ENCODE measurements around the gene JTB.
"Not testable (repeated sequence)": the region's sequence is repeated elsewhere in the genome, so short reads cannot be mapped to it uniquely, and the experiment has no call there.

Gene JTB

GRCh38 chr1:153979091-153979490 is 1.6 kb upstream of the JTB start:
- H3K27me3 ChIP-seq (ENCODE audit: control insufficient read depth, insufficient read depth, low read length); H3K4me3 ChIP-seq (ENCODE audit: low read length); DNase-seq (ENCODE audit: low read depth, low spot score); H3K4me1 ChIP-seq (ENCODE audit: control insufficient read depth, insufficient read depth, low read length); H3K27ac ChIP-seq (ENCODE audit: low read length); H3K9me3 ChIP-seq (ENCODE audit: control insufficient read depth, insufficient read depth, low read length): not testable (repeated sequence)
- H3K36me3 ChIP-seq (ENCODE audit: control insufficient read depth, insufficient read depth, low read length), result peaks cover 18% of the 10 kb centered on the region; the same call in 1 of the 2 replicates
- no CpG with 5 or more reads among the region's 12 CpGs for WGBS (ENCODE audit: insufficient coverage, insufficient read length)

DNA sequence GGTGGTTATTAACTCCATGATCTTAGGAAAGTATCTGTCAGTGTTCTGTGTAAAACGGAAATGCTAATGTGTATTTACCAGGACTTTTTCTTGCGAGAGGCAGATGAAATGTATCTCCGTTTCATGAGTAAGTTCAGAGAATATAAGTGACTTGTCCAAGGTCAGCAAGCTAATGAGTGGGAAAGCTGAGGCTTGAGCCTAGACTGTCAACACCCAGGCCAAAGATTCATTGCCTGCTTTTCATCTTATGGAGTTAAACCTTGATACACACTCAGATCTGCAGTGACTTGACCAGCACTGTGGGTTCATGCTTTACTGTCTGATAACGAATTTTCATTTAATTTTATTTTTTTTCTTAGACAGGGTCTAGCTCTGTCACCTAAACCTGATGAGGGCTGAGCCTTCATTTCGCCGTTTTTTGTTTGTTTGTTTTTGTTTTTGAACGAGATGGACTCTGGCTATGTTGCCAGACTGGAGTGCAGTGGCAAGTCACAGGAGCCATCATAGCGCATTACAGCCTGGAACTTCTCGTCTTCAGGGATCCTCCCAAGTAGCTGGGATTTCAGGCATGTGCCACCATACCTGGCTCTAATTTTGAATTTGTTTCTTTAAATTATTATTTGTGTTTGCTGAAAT is 918 bp upstream of the JTB start:
- peaks cover 21% of the 10 kb centered on the region; the same call in 1 of the 2 replicates for H3K36me3 ChIP-seq (ENCODE audit: control insufficient read depth, insufficient read depth, low read length)
- no peaks in the 10 kb centered on the region for H3K9me3 ChIP-seq (ENCODE audit: control insufficient read depth, insufficient read depth, low read length)
- peak overlapping the region; percentile 98; the same call in 1 of the 2 replicates for H3K4me3 ChIP-seq (ENCODE audit: low read length)
- no CpG with 5 or more reads among the region's 9 CpGs for WGBS (ENCODE audit: insufficient coverage, insufficient read length)
- H3K27ac ChIP-seq (ENCODE audit: low read length), result no peak overlapping the region
- DNase-seq (ENCODE audit: low read depth, low spot score), result no peak
- H3K4me1 ChIP-seq (ENCODE audit: control insufficient read depth, insufficient read depth, low read length), result no peaks in the 10 kb centered on the region
- no peaks in the 10 kb centered on the region for H3K27me3 ChIP-seq (ENCODE audit: control insufficient read depth, insufficient read depth, low read length)

- H3K27ac ChIP-seq (ENCODE audit: low read length), result no peak overlapping the region
- H3K4me1 ChIP-seq (ENCODE audit: control insufficient read depth, insufficient read depth, low read length), result no peaks in the 10 kb centered on the region
Measured at GRCh38 chr1:153976819-153977249, 640 bp downstream of the JTB start.

DNA sequence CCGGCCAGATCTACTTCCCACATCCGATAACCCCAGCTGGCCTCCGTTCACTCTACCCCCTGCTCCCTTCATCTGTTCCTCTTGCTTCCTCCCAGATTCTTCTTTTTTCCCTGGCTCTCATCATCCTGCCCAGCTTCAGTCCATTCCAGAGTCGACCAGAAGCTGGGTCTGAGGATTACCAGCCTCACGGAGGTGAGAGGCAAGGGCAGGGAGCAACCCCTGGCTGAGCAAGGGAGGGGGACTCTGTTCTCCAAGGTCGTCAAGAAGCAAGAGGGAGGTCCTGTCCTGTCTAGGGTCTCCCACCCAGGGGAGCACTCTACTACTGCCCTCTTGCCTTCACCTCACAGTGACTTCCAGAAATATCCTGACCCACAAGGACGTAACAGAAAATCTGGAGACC is 3.9 kb downstream of the JTB start:
- Histone ChIP-seq H3K4me3 (ENCODE audit: low read length) (no peak overlapping the region), H3K27me3 (ENCODE audit: control insufficient read depth, insufficient read depth, low read length) (no peaks in the 10 kb centered on the region), H3K36me3 (ENCODE audit: control insufficient read depth, insufficient read depth, low read length) (peaks cover 10% of the 10 kb centered on the region; the same call in 1 of the 2 replicates), H3K27ac (ENCODE audit: low read length) (no peak overlapping the region), H3K4me1 (ENCODE audit: control insufficient read depth, insufficient read depth, low read length) (no peaks in the 10 kb centered on the region), H3K9me3 (ENCODE audit: control insufficient read depth, insufficient read depth, low read length) (no peaks in the 10 kb centered on the region)
- DNase-seq (ENCODE audit: low read depth, low spot score), result no peak
- WGBS (ENCODE audit: insufficient coverage, insufficient read length), result 100% methylated on average over 2 of the region's 7 CpGs

More at GRCh38 chr1:153976819-153977249, 640 bp downstream of the JTB start:
- no CpG with 5 or more reads among the region's 16 CpGs for WGBS (ENCODE audit: insufficient coverage, insufficient read length)
- DNase-seq (ENCODE audit: low read depth, low spot score), result no peak
- peaks cover 10% of the 10 kb centered on the region; the same call in 1 of the 2 replicates for H3K36me3 ChIP-seq (ENCODE audit: control insufficient read depth, insufficient read depth, low read length)
- peak overlapping the region; percentile 98 for H3K4me3 ChIP-seq (ENCODE audit: low read length)
- no peaks in the 10 kb centered on the region for H3K9me3 ChIP-seq (ENCODE audit: control insufficient read depth, insufficient read depth, low read length)
- H3K27me3 ChIP-seq (ENCODE audit: control insufficient read depth, insufficient read depth, low read length), result no peaks in the 10 kb centered on the region

- H3K9me3 ChIP-seq (ENCODE audit: control insufficient read depth, insufficient read depth, low read length), result no peaks in the 10 kb centered on the region
- H3K4me3 ChIP-seq (ENCODE audit: low read length), result no peak overlapping the region
- peaks cover 10% of the 10 kb centered on the region; the same call in 1 of the 2 replicates for H3K36me3 ChIP-seq (ENCODE audit: control insufficient read depth, insufficient read depth, low read length)
- H3K4me1 ChIP-seq (ENCODE audit: control insufficient read depth, insufficient read depth, low read length), result no peaks in the 10 kb centered on the region
- H3K27me3 ChIP-seq (ENCODE audit: control insufficient read depth, insufficient read depth, low read length), result no peaks in the 10 kb centered on the region
- no peak overlapping the region for H3K27ac ChIP-seq (ENCODE audit: low read length)
- no peak for DNase-seq (ENCODE audit: low read depth, low spot score)
- no CpG with 5 or more reads among the region's 3 CpGs for WGBS (ENCODE audit: insufficient coverage, insufficient read length)
Measured at GRCh38 chr1:153973071-153973470, 4.4 kb downstream of the JTB start.

GRCh38 chr1:153970346-153970745 is 7.1 kb downstream of the JTB start:
- H3K4me3 ChIP-seq (ENCODE audit: low read length), result no peak overlapping the region
- no peak for DNase-seq (ENCODE audit: low read depth, low spot score)
- no peak overlapping the region for H3K27ac ChIP-seq (ENCODE audit: low read length)
- no peaks in the 10 kb centered on the region for H3K27me3 ChIP-seq (ENCODE audit: control insufficient read depth, insufficient read depth, low read length)
- H3K4me1 ChIP-seq (ENCODE audit: control insufficient read depth, insufficient read depth, low read length), result no peaks in the 10 kb centered on the region
- peaks cover 7% of the 10 kb centered on the region; the same call in 1 of the 2 replicates for H3K36me3 ChIP-seq (ENCODE audit: control insufficient read depth, insufficient read depth, low read length)
- no CpG with 5 or more reads among the region's 2 CpGs for WGBS (ENCODE audit: insufficient coverage, insufficient read length)
- no peaks in the 10 kb centered on the region for H3K9me3 ChIP-seq (ENCODE audit: control insufficient read depth, insufficient read depth, low read length)

DNA sequence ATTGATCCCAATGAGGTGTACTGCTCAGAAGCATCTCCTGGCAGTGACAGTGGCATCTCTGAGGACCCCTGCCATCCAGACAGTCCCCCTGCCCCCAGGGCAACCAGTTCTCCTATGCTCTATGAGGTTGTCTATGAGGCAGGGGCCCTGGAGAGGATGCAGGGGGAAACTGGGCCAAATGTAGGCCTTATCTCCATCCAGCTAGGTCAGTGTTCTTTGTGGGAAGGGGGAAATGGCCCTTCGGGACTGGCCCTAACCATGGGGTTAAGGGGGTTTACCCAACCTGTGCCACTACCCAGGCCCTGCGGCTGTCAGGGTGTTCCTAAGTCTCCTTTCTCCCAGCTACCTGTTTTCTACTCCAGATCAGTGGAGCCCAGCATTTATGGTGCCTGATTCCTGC is 8.5 kb downstream of the JTB start:
- Histone ChIP-seq H3K4me1 (ENCODE audit: control insufficient read depth, insufficient read depth, low read length) (no peaks in the 10 kb centered on the region), H3K36me3 (ENCODE audit: control insufficient read depth, insufficient read depth, low read length) (peaks cover 3% of the 10 kb centered on the region; the same call in 1 of the 2 replicates), H3K27ac (ENCODE audit: low read length) (no peak overlapping the region), H3K4me3 (ENCODE audit: low read length) (no peak overlapping the region), H3K27me3 (ENCODE audit: control insufficient read depth, insufficient read depth, low read length) (no peaks in the 10 kb centered on the region), H3K9me3 (ENCODE audit: control insufficient read depth, insufficient read depth, low read length) (no peaks in the 10 kb centered on the region)
- DNase-seq (ENCODE audit: low read depth, low spot score), result no peak
- no CpG with 5 or more reads among the region's 2 CpGs for WGBS (ENCODE audit: insufficient coverage, insufficient read length)

GRCh38 chr1:153968408-153968807 is 9.1 kb downstream of the JTB start:
- Histone ChIP-seq H3K4me1 (ENCODE audit: control insufficient read depth, insufficient read depth, low read length) (no peaks in the 10 kb centered on the region), H3K9me3 (ENCODE audit: control insufficient read depth, insufficient read depth, low read length) (no peaks in the 10 kb centered on the region), H3K36me3 (ENCODE audit: control insufficient read depth, insufficient read depth, low read length) (no peaks in the 10 kb centered on the region; the same call in 1 of the 2 replicates), H3K4me3 (ENCODE audit: low read length) (peak overlapping the region; percentile 5; the same call in 1 of the 2 replicates), H3K27me3 (ENCODE audit: control insufficient read depth, insufficient read depth, low read length) (no peaks in the 10 kb centered on the region), H3K27ac (ENCODE audit: low read length) (no peak overlapping the region)
- no CpG with 5 or more reads among the region's 13 CpGs for WGBS (ENCODE audit: insufficient coverage, insufficient read length)
- DNase-seq (ENCODE audit: low read depth, low spot score), result no peak

GRCh38 chr1:153968000-153968363 is 9.5 kb downstream of the JTB start:
- no peaks in the 10 kb centered on the region for H3K4me1 ChIP-seq (ENCODE audit: control insufficient read depth, insufficient read depth, low read length)
- no CpG with 5 or more reads among the region's 8 CpGs for WGBS (ENCODE audit: insufficient coverage, insufficient read length)
- no peaks in the 10 kb centered on the region for H3K36me3 ChIP-seq (ENCODE audit: control insufficient read depth, insufficient read depth, low read length)
- no peak overlapping the region for H3K27ac ChIP-seq (ENCODE audit: low read length)
- H3K27me3 ChIP-seq (ENCODE audit: control insufficient read depth, insufficient read depth, low read length), result no peaks in the 10 kb centered on the region
- no peaks in the 10 kb centered on the region for H3K9me3 ChIP-seq (ENCODE audit: control insufficient read depth, insufficient read depth, low read length)
- peak overlapping the region; percentile 19; the same call in 1 of the 2 replicates for H3K4me3 ChIP-seq (ENCODE audit: low read length)
- DNase-seq (ENCODE audit: low read depth, low spot score), result no peak

DNA sequence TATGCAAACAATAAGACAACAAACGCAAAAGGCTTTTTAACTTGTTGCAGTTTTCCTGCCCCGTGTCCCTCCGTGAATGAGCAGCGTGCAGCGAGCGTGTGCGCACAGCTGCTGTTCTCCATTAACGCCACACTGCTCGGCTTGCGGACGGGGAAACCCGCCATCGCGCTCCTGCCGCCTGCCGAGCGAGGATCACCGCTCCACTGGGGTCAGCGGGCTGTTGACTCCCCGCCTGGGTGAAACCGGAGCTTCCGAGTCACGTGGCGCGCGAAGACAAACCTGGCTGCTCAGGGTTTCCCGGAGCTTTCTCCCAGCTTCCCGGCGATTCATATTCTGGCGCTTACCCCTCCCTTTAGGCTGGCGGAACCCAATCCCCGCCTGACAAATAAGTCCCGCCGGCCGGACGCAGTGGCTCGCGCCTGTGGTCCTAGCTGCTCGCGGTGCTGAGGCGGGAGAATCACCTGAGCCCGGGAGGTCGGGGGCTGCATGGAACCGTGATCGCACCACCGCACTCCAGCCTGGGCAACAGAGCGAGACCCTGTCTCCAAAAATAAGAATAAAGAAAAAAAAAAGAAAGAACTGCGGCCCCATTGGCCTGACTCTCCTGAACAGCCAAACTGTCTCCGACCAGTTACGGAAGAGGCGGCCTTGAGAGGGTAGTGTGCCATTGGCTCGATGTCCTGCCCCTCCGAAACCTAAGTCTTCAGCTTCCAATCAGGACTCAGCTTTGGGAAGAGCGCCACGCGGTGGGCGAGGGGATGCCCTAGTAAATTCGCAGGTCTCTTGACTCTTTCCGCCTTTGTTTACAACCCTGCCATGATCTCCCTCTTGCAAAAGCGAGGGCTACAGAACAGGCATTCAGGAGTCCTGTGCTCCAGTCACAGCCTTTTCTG is 10.1 kb downstream of the JTB start, which contains the start of gene CREB3L4:
Gene CREB3L4, plus strand, starts transcription at position 796 of the 893 bp plus-strand sequence. CDS start 624 bp downstream, outside the sequence.
- H3K36me3 ChIP-seq (ENCODE audit: control insufficient read depth, insufficient read depth, low read length), result no peaks in the 10 kb centered on the region
- no CpG with 5 or more reads among the region's 60 CpGs for WGBS (ENCODE audit: insufficient coverage, insufficient read length)

More for the DNA sequence above, 10.1 kb downstream of the JTB start, which contains the start of gene CREB3L4:
- Histone ChIP-seq H3K4me3 (ENCODE audit: low read length) (peak within 1 kb of the TSS; percentile 42; the same call in 1 of the 2 replicates), H3K4me1 (ENCODE audit: control insufficient read depth, insufficient read depth, low read length) (no peaks in the 10 kb centered on the region), H3K27me3 (ENCODE audit: control insufficient read depth, insufficient read depth, low read length) (no peaks in the 10 kb centered on the region), H3K27ac (ENCODE audit: low read length) (peak within 1 kb of the TSS; percentile 13), H3K9me3 (ENCODE audit: control insufficient read depth, insufficient read depth, low read length) (no peaks in the 10 kb centered on the region)
- peak; percentile 97 for DNase-seq (ENCODE audit: low read depth, low spot score)

All from iPS DF 6.9 (cell line).